HepG2 (cell line): Measurements from ENCODE around the gene PNLIPRP3. TPM values are rescaled to one million over a fixed set of nuclear protein-coding genes. Genes with fewer than 3 reads are reported as not detected.

ENCODE experiments used
- ATAC-seq: fragments of 200-7000 bp; cut with Tn5 transposase; 3 replicates; pipeline ENCODE4 v1.9.1; 2020; ENCODE audit warnings: mild to moderate bottlenecking, moderate library complexity
- BruUV-seq: library from RNA; stranded (reverse); fragments of 400-500 nt; replicated peaks from 2 replicates; lab custom pipeline; 2021; lab: Mats Ljungman, UMichigan
- CTCF ChIA-PET: fragments of 300-600 bp; formaldehyde crosslinking; extraction: SDS; loops from one replicate; lab custom pipeline; 2021; ENCODE audit warnings: low total read pairs, inconsistent platforms, low intra/inter-chr PET ratio; lab: Yijun Ruan, JAX
- POLR2A ChIA-PET: fragments of 350-600 bp; sonication (Branson Sonifier 250); formaldehyde crosslinking; loops from one replicate; lab custom pipeline; 2020; ENCODE audit warnings: antibody characterized with exemption, inconsistent platforms; lab: Yijun Ruan, JAX
- DNase-seq: peaks from one replicate; pipeline ENCODE4 v3.0.0-alpha.2; 2015; ENCODE audit warnings: low spot score
- FAIRE-seq: peaks from 3 replicates; lab custom pipeline; 2011; peaks lifted over from hg19 to GRCh38; lab: Jason Lieb, UNC
- H2AFZ ChIP-seq: one replicate; pipeline ENCODE4 v1.6.1; 2011; ENCODE audit warnings: low read length, inconsistent platforms
- H3K27ac ChIP-seq: fragments of 300-600 bp; 3 replicates; pipeline ENCODE4 v1.8.0; 2011; ENCODE audit warnings: mixed run types, mild to moderate bottlenecking, mixed read lengths, low read length, inconsistent platforms; ENCODE audit not compliant: insufficient read depth; ENCODE audit errors: extremely low read length
- H3K27me3 ChIP-seq, 2 experiments: fragments of 200-600 bp in 1 of 2; 2 replicates in 1 of 2; 3 replicates in 1 of 2; pipeline versions ENCODE4 v1.6.0 to v1.8.0; 2011; ENCODE audit warnings: low read length in 2 of 2, mild to moderate bottlenecking in 2 of 2, moderate library complexity in 2 of 2, inconsistent platforms in 1 of 2; ENCODE audit not compliant: insufficient read depth in 2 of 2, control insufficient read depth in 1 of 2
- H3K36me3 ChIP-seq, 2 experiments: fragments of 200-600 bp in 1 of 2; replicated peaks in 1 of 2; 2 replicates in 1 of 2; 3 replicates in 1 of 2; pipeline versions ENCODE4 v1.5.1 to v1.8.0; 2011; ENCODE audit warnings: low read length in 2 of 2, inconsistent platforms in 1 of 2; ENCODE audit not compliant: insufficient read depth in 2 of 2, control insufficient read depth in 1 of 2
- H3K4me1 ChIP-seq: 2 replicates; pipeline ENCODE4 v1.5.1; 2012; ENCODE audit warnings: low read length, inconsistent platforms; ENCODE audit not compliant: insufficient read depth
- H3K4me2 ChIP-seq: 2 replicates; pipeline ENCODE4 v1.6.0; 2011; ENCODE audit warnings: low read depth, low read length, inconsistent platforms
- H3K4me3 ChIP-seq, 3 experiments: fragments of 200-600 bp in 1 of 3; sonication (generic), shearing (Covaris generic) in 1 of 3; replicated peaks in 1 of 3; 2 replicates each; pipeline ENCODE4 v1.5.1; 2011 to 2016; ENCODE audit warnings: low read length in 3 of 3, inconsistent platforms in 2 of 3, low read depth in 2 of 3, mild to moderate bottlenecking in 2 of 3, control low read depth in 1 of 3, mixed read lengths in 1 of 3; ENCODE audit not compliant: insufficient read depth in 1 of 3
- H3K79me2 ChIP-seq: one replicate; pipeline ENCODE4 v1.6.1; 2011; ENCODE audit warnings: low read length, inconsistent platforms; ENCODE audit not compliant: insufficient read depth
- H3K9ac ChIP-seq: 2 replicates; pipeline ENCODE4 v1.6.0; 2011; ENCODE audit warnings: mild to moderate bottlenecking, low read depth, low read length, inconsistent platforms; ENCODE audit not compliant: insufficient read depth
- H3K9me3 ChIP-seq: 2 replicates; pipeline ENCODE4 v1.5.1; 2012; ENCODE audit warnings: mild to moderate bottlenecking, low read length
- H4K20me1 ChIP-seq: 2 replicates; pipeline ENCODE4 v1.6.0; 2011; ENCODE audit warnings: inconsistent platforms, mild to moderate bottlenecking, low read length, moderate library complexity; ENCODE audit not compliant: insufficient read depth
- FOXJ3 ChIP-seq: sonication (generic); formaldehyde crosslinking; IDR thresholded peaks from 2 replicates; pipeline ENCODE4 v1.4.0; 2020; ENCODE audit warnings: missing genetic modification reagents, mild to moderate bottlenecking, borderline replicate concordance
- KLF16 ChIP-seq, 2 experiments: sonication (generic) in 1 of 2; formaldehyde crosslinking in 1 of 2; IDR thresholded peaks; 2 replicates each; pipeline versions ENCODE4 v1.6.1 to v1.8.0; 2016 to 2023; ENCODE audit warnings: missing genetic modification reagents in 2 of 2, missing compliant biosample characterization in 1 of 2
- ZNF234 ChIP-seq: sonication (generic); formaldehyde crosslinking; conservative IDR thresholded peaks from 2 replicates; pipeline ENCODE4 v1.5.1; 2020; ENCODE audit warnings: mild to moderate bottlenecking, missing genetic modification reagents
- ZNF737 ChIP-seq: sonication (generic); formaldehyde crosslinking; IDR thresholded peaks from 2 replicates; pipeline ENCODE4 v1.5.0; 2020; ENCODE audit warnings: missing genetic modification reagents, mild to moderate bottlenecking, borderline replicate concordance
- ZNF780A ChIP-seq: sonication (generic); formaldehyde crosslinking; IDR thresholded peaks from 2 replicates; pipeline ENCODE4 v1.8.0; 2022; ENCODE audit warnings: mild to moderate bottlenecking, missing genetic modification reagents, moderate library complexity
- ZNF781 ChIP-seq: sonication (generic); formaldehyde crosslinking; IDR thresholded peaks from 2 replicates; pipeline ENCODE4 v1.5.1; 2020; ENCODE audit warnings: borderline replicate concordance, mild to moderate bottlenecking, missing genetic modification reagents; ENCODE audit errors: not compliant biosample characterization
- WGBS: methylation state at CpG from one replicate; pipeline ENCODE4 v1.1.6; 2017; ENCODE audit warnings: low lambda C conversion rate; 5-methylcytosine and 5-hydroxymethylcytosine counted together
- in situ Hi-C: cut with HindIII; loops from 2 replicates; pipeline ENCODE4 v1.10.0; 2017; ENCODE audit warnings: low pct_unique_long_range_greater_than_20kb; ENCODE audit not compliant: extremely low pct_ligation_motif_present
- intact Hi-C: fragments of 100-400 bp; cut with micrococcal nuclease; formaldehyde crosslinking; loops from one replicate; pipeline ENCODE4 v1.10.0; 2022; ENCODE audit not compliant: unreplicated experiment
- polyA plus RNA-seq, 8 experiments: library from polyadenylated mRNA; depleted of rRNA in 3 of 8; stranded (reverse) in 7 of 8; unstranded in 1 of 8; fragments of >200 nt; fragmentation: Illumina TruSeq in 4 of 8; extraction: Trizol in 4 of 8; gene quantifications; 2 replicates each; pipeline versions ENCODE4 v1.2.1 to v1.2.3, GENCODE V29; 2011 to 2016; ENCODE audit warnings: low read depth in 4 of 8, missing spikeins in 1 of 8, mixed read lengths in 1 of 8; ENCODE audit not compliant: insufficient read depth in 1 of 8
- small RNA-seq, 3 experiments: library from RNA; depleted of rRNA; stranded (forward); fragments of <200 nt; gene quantifications; one replicate each; pipeline ENCODE3, GENCODE V24; 2012; ENCODE audit warnings: low read depth in 2 of 3, low replicate concordance in 1 of 3; ENCODE audit not compliant: insufficient read length in 3 of 3, insufficient read depth in 2 of 3
- total RNA-seq, 5 experiments: library from RNA; depleted of rRNA; stranded (reverse); fragments of >200 nt; fragmentation: Illumina TruSeq; extraction: Trizol; gene quantifications; 2 replicates each; pipeline ENCODE4 v1.2.3, GENCODE V29; 2016; ENCODE audit warnings: low read depth in 1 of 5
- TF ChIP-seq, protein P1 (sequence below): IDR thresholded peaks from 2 replicates; pipeline ENCODE4 v1.6.1; 2016; ENCODE audit warnings: missing genetic modification reagents, missing compliant biosample characterization
- TF ChIP-seq, protein P2 (sequence below): sonication (generic); formaldehyde crosslinking; IDR thresholded peaks from 2 replicates; pipeline ENCODE4 v1.4.0; 2020; ENCODE audit warnings: low read depth, mild to moderate bottlenecking, missing genetic modification reagents
- TF ChIP-seq, protein P3 (sequence below): sonication (generic); formaldehyde crosslinking; IDR thresholded peaks from 2 replicates; pipeline ENCODE4 v1.5.0; 2020; ENCODE audit warnings: missing genetic modification reagents, mild to moderate bottlenecking, borderline replicate concordance

Gene PNLIPRP3
- total and polyA plus RNA-seq, 2 of the 13 experiments (the other 11 are each of a cell fraction or from before 2014, with no cell fraction given) = not detected

DNA sequence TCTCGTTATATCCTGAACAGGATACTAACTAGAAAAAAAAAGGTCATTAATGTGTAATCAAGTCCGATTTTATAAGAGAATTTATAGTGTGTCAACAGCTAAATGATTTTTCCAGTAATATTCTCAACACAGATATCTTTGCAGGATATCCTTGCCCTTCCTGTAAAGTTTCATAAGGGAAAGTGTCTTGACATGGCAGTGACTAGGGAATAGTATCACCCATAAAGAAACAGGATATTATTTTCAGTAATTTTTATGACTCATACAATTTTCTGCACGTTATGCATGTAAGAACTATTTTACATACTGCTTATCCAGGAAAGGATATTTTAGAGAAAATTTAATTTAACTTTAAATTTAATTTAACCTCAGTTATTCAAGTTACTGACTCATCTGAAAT, 98.6 kb downstream of the PNLIPRP3 start:
- no peak for DNase-seq
- Histone ChIP-seq H3K36me3 (no peaks in the 10 kb centered on the region), H3K27me3 (peaks cover 0 to 2% of the 10 kb centered on the region in 2 experiments; a peak in 1 of 5 replicates), H3K9me3 (no peaks in the 10 kb centered on the region), H2AFZ (no peak overlapping the region), H3K4me2 (no peak overlapping the region), H4K20me1 (no peaks in the 10 kb centered on the region), H3K79me2 (no peaks in the 10 kb centered on the region)
- intact Hi-C loops (no loop called here), in situ Hi-C loops (no loop called here)
- ATAC-seq = no peak
- BruUV-seq = no TSS peak
- no peak for FAIRE-seq
- 1% methylated on average over 3 of the region's 3 CpGs for WGBS
- POLR2A ChIA-PET = no interaction called here
- TF ChIP-seq FOXJ3 (no peak), ZNF234 (CRISPR knock-in tag) (no peak), KLF16 (CRISPR knock-in tag; IDR thresholded peaks at IDR 0.05) (no peak), ZNF737 (no peak), ZNF781 (CRISPR knock-in tag) (no peak), ZNF780A (CRISPR knock-in tag) (no peak)
- TF ChIP-seq, protein P1, sequence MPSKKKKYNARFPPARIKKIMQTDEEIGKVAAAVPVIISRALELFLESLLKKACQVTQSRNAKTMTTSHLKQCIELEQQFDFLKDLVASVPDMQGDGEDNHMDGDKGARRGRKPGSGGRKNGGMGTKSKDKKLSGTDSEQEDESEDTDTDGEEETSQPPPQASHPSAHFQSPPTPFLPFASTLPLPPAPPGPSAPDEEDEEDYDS (CRISPR knock-in tag) = no peak
- TF ChIP-seq, protein P2, sequence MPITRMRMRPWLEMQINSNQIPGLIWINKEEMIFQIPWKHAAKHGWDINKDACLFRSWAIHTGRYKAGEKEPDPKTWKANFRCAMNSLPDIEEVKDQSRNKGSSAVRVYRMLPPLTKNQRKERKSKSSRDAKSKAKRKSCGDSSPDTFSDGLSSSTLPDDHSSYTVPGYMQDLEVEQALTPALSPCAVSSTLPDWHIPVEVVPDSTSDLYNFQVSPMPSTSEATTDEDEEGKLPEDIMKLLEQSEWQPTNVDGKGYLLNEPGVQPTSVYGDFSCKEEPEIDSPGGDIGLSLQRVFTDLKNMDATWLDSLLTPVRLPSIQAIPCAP (CRISPR knock-in tag) = no peak
- TF ChIP-seq, protein P3, sequence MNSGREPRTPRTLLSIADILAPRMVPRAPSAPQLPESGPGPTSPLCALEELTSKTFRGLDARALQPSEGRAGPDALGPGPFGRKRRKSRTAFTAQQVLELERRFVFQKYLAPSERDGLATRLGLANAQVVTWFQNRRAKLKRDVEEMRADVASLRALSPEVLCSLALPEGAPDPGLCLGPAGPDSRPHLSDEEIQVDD (CRISPR knock-in tag) = no peak
- TF ChIP-seq, all 625 proteins: peak for 0
- H3K9ac ChIP-seq = no peak overlapping the region
- no peak overlapping the region for H3K4me3 ChIP-seq
- CTCF ChIA-PET = no interaction called here
- H3K27ac ChIP-seq = no peak overlapping the region
- H3K4me1 ChIP-seq = no peaks in the 10 kb centered on the region

Small RNA genes lying within 50 kb of the gene (small RNA-seq; reads per million reads assigned to genes)
- gene SNRPGP6 = 0 reads per million in 3 experiments

Other genes starting within 250 kb of the PNLIPRP3 start
- gene GFRA1, start 154.6 kb upstream of the PNLIPRP3 start, total RNA-seq (2016; rRNA removed; fragmentation: Illumina TruSeq; extraction: Trizol) = not detected in 2 replicates
- gene GFRA1, start 154.6 kb upstream of the PNLIPRP3 start, polyA plus RNA-seq (2011; rRNA removed) = not detected in 2 replicates
- not detected in 2 replicates for gene CCDC172, start 103.4 kb upstream of the PNLIPRP3 start, total RNA-seq (2016; rRNA removed; fragmentation: Illumina TruSeq; extraction: Trizol)
- gene CCDC172, start 103.4 kb upstream of the PNLIPRP3 start, polyA plus RNA-seq (2011; rRNA removed) = not detected in 2 replicates
- not detected in 2 replicates for gene PNLIP, start 118.1 kb downstream of the PNLIPRP3 start, total RNA-seq (2016; rRNA removed; fragmentation: Illumina TruSeq; extraction: Trizol)
- not detected in 2 replicates for gene PNLIP, start 118.1 kb downstream of the PNLIPRP3 start, polyA plus RNA-seq (2011; rRNA removed)
- not detected in 2 replicates for gene PNLIPRP1, start 163.1 kb downstream of the PNLIPRP3 start, total RNA-seq (2016; rRNA removed; fragmentation: Illumina TruSeq; extraction: Trizol)
- gene PNLIPRP1, start 163.1 kb downstream of the PNLIPRP3 start, polyA plus RNA-seq (2011; rRNA removed) = not detected in 2 replicates
- gene PNLIPRP2, start 193.1 kb downstream of the PNLIPRP3 start, total RNA-seq (2016; rRNA removed; fragmentation: Illumina TruSeq; extraction: Trizol) = 0.95 and 0.97 TPM in 2 replicates
- 0.21 and 0.56 TPM in 2 replicates for gene PNLIPRP2, start 193.1 kb downstream of the PNLIPRP3 start, polyA plus RNA-seq (2011; rRNA removed)